GM23248 (cell line): ENCODE results near the gene RNF111.

Experiments used
- EZH2 ChIP-seq: fragments of 200-600 bp; sonication (generic); IDR thresholded peaks from 2 replicates; pipeline ENCODE4 v1.6.1; 2018; ENCODE audit warnings: antibody characterized with exemption, mild to moderate bottlenecking; ENCODE audit not compliant: insufficient read depth, poor library complexity, severe bottlenecking
- EZH2phosphoT487 ChIP-seq: fragments of 200-600 bp; sonication (generic); IDR thresholded peaks from 2 replicates; pipeline ENCODE4 v1.6.1; 2018; ENCODE audit warnings: antibody characterized with exemption, moderate library complexity, mild to moderate bottlenecking, low read depth; ENCODE audit not compliant: insufficient read depth

DNA sequence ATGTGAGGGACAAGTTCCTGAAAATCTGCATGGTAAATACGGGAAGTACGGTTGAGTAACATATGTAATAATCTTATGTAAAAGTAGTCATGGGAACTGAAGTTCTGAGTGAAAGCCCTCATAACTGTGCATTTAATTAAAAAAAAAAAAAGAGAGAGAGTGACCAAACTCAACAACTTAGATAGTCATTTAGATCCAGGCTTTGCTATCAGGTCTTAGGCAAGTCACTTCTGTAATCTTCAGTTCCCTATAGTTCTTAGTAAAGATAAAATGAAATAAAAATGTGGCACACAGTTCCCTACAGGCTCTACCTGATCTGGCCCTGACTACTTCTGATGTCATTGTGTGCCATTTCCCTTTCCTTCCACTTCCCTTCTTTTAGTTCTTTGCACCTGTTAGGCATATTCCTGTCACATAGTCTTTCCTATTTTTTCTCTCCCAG is 15.0 kb downstream of the RNF111 start:
- no peak for TF ChIP-seq EZH2phosphoT487
- no peak for TF ChIP-seq EZH2
